GM12872 (cell line): Measurements from ENCODE around the gene HS6ST1.

Source experiments
- TF ChIP-seq, protein P1 (sequence below): IDR thresholded peaks from 3 replicates; pipeline ENCODE4 v1.5.1; 2011; ENCODE audit warnings: low read depth, mild to moderate bottlenecking, low read length, moderate library complexity; ENCODE audit not compliant: insufficient read depth

Gene HS6ST1

DNA sequence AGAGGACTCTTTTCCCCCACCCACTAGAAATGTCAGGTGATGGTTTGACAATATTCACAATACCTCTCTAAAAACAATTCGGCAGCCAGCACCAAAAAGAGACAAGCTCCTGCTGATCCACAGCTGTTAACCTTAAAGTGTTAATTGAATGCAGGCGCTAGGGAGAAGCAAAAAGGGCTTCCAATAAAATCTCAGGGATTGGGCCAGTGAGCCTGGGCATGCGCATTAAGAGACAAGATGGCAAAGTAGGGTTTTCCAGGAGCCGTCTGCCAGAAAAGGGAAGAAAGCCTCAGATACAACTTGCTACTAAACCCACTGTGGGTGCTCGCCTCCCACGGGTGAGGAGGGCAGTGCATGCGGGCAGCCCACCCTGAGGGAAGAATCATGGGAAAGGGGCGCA lies 98.8 kb downstream of the HS6ST1 start:
- TF ChIP-seq, protein P1, sequence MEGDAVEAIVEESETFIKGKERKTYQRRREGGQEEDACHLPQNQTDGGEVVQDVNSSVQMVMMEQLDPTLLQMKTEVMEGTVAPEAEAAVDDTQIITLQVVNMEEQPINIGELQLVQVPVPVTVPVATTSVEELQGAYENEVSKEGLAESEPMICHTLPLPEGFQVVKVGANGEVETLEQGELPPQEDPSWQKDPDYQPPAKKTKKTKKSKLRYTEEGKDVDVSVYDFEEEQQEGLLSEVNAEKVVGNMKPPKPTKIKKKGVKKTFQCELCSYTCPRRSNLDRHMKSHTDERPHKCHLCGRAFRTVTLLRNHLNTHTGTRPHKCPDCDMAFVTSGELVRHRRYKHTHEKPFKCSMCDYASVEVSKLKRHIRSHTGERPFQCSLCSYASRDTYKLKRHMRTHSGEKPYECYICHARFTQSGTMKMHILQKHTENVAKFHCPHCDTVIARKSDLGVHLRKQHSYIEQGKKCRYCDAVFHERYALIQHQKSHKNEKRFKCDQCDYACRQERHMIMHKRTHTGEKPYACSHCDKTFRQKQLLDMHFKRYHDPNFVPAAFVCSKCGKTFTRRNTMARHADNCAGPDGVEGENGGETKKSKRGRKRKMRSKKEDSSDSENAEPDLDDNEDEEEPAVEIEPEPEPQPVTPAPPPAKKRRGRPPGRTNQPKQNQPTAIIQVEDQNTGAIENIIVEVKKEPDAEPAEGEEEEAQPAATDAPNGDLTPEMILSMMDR = no peak

DNA sequence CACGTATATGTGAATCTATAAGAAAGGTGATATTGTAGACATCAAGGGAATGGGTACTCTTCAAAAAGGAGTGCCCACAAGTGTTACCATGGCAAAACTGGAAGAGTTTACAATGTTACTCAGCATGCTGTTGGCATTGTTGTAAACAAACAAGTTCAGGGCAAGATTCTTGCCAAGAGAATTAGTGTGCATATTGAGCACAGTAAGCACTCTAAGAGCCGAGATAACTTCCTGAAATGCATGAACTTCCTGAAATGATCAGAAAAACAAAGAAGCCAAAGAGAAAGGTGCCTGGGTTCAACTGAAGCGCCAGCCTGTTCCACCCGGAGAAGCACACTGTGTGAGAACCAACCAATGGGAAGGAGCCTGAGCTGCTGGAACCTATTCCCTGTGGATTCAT lies 101.0 kb downstream of the HS6ST1 start:
- TF ChIP-seq, protein P1 = no peak

DNA sequence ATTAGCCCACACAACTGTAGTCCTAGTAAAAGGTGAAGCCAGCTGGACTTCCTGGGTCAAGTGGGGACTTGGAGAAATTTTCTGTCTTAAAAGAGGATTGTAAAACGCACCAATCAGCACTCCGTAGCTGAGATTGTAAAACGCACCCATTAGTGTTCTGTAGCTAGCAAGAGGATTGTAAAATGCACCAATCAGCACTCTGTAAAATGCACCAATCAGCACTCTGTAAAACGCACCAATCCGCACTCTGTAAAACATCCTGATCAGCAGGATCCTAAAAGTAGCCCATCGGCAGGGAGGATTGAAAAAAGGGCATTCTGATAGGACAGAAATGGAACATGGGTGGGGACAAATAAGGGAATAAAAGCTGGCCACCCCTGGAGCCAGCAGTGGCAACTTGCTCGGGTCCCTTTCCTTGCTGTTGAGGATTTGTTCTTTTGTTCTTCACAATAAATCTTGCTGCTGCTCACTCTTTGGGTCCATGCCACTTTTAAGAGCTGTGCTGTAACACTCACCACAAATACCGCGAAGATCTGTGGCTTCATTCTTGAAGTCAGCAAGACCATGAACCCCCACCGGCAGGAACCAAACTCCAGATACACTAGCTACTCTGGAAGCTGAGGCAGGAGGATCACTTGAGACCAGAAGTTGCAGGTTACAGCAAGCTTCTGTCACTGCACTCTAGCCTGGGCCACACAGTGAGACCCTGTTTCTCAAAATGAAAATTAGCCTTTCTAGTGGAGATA lies 102.6 kb downstream of the HS6ST1 start:
- TF ChIP-seq, protein P1 = no peak
